HT1080 (cell line): ENCODE results near the gene TTC9C. TPM values are rescaled to one million over a fixed set of nuclear protein-coding genes. Genes with fewer than 3 reads are reported as not detected.

ENCODE experiments used
- total RNA-seq: library from RNA; depleted of rRNA; stranded (reverse); fragments of >200 nt; shearing (Covaris generic); gene quantifications from 2 replicates; pipeline ENCODE4 v1.2.3, GENCODE V29; 2014; rRNA removed

Gene TTC9C
- total RNA-seq, 1 experiment from 2014 or later = 67.9 TPM

Other genes starting within 250 kb of the TTC9C start
- 184 and 193 TPM in 2 replicates for gene AHNAK, start 181.7 kb upstream of the TTC9C start, total RNA-seq
- 1,970 and 1,995 TPM in 2 replicates for gene EEF1G, start 154.6 kb upstream of the TTC9C start, total RNA-seq
- gene TUT1, start 137.0 kb upstream of the TTC9C start, total RNA-seq = 19.6 and 21.0 TPM in 2 replicates
- 179 and 193 TPM in 2 replicates for gene MTA2, start 126.6 kb upstream of the TTC9C start, total RNA-seq
- gene EML3, start 115.7 kb upstream of the TTC9C start, total RNA-seq = 27.5 and 28.7 TPM in 2 replicates
- 3.3 and 7.7 TPM in 2 replicates for gene ROM1, start 115.2 kb upstream of the TTC9C start, total RNA-seq
- gene B3GAT3, start 106.5 kb upstream of the TTC9C start, total RNA-seq = 63.8 and 67.2 TPM in 2 replicates
- gene GANAB, start 81.9 kb upstream of the TTC9C start, total RNA-seq = 191 and 221 TPM in 2 replicates
- 33.8 and 41.9 TPM in 2 replicates for gene INTS5, start 75.2 kb upstream of the TTC9C start, total RNA-seq
- 239 and 266 TPM in 2 replicates for gene C11orf98, start 63.3 kb upstream of the TTC9C start, total RNA-seq
- 31.0 and 33.5 TPM in 2 replicates for gene CSKMT, start 63.2 kb upstream of the TTC9C start, total RNA-seq
- 28.6 and 38.0 TPM in 2 replicates for gene UQCC3, start 56.8 kb upstream of the TTC9C start, total RNA-seq
- 4.8 and 6.6 TPM in 2 replicates for gene LBHD1, start 56.2 kb upstream of the TTC9C start, total RNA-seq
- gene UBXN1, start 49.4 kb upstream of the TTC9C start, total RNA-seq = 128 and 144 TPM in 2 replicates
- 0.13 and 0.20 TPM in 2 replicates for gene LRRN4CL, start 39.0 kb upstream of the TTC9C start, total RNA-seq
- gene BSCL2, start 21.1 kb upstream of the TTC9C start, total RNA-seq = 18.8 and 19.2 TPM in 2 replicates
- gene GNG3, start 20.8 kb upstream of the TTC9C start, total RNA-seq = not detected in 2 replicates
- 4.1 and 9.3 TPM in 2 replicates for gene HNRNPUL2, start 1.0 kb upstream of the TTC9C start, total RNA-seq
- 9.2 and 9.8 TPM in 2 replicates for gene ZBTB3, start 25.7 kb downstream of the TTC9C start, total RNA-seq
- gene POLR2G, start 33.1 kb downstream of the TTC9C start, total RNA-seq = 92.6 and 143 TPM in 2 replicates
- 27.0 and 29.2 TPM in 2 replicates for gene TAF6L, start 42.9 kb downstream of the TTC9C start, total RNA-seq
- 112 and 181 TPM in 2 replicates for gene TMEM179B, start 58.9 kb downstream of the TTC9C start, total RNA-seq
- 46.4 and 47.4 TPM in 2 replicates for gene TMEM223, start 63.5 kb downstream of the TTC9C start, total RNA-seq
- 27.4 and 46.3 TPM in 2 replicates for gene NXF1, start 77.0 kb downstream of the TTC9C start, total RNA-seq
- 32.8 and 34.0 TPM in 2 replicates for gene STX5, start 103.6 kb downstream of the TTC9C start, total RNA-seq
- gene TEX54, start 104.4 kb downstream of the TTC9C start, total RNA-seq = 0.66 TPM in 1 of 2 replicates, not detected in the other
- gene WDR74, start 111.1 kb downstream of the TTC9C start, total RNA-seq = 145 and 176 TPM in 2 replicates
- gene SLC3A2, start 152.4 kb downstream of the TTC9C start, total RNA-seq = 275 and 289 TPM in 2 replicates
- not detected in 2 replicates for gene CHRM1, start 192.9 kb downstream of the TTC9C start, total RNA-seq